HG03066 (cell line): ENCODE data around the gene C5.
"Not testable (repeated sequence)": the region's sequence is repeated elsewhere in the genome, so short reads cannot be mapped to it uniquely, and the experiment has no call there.

Experiments used
- ATAC-seq: cut with Tn5 transposase; IDR thresholded peaks from one replicate; pipeline ENCODE4 v1.9.1; 2021; ENCODE audit warnings: low read depth; ENCODE audit not compliant: unreplicated experiment

The C5 gene

GRCh38 chr9:121053544-121053943 is 3.5 kb upstream of the C5 start:
- no peak for ATAC-seq

DNA sequence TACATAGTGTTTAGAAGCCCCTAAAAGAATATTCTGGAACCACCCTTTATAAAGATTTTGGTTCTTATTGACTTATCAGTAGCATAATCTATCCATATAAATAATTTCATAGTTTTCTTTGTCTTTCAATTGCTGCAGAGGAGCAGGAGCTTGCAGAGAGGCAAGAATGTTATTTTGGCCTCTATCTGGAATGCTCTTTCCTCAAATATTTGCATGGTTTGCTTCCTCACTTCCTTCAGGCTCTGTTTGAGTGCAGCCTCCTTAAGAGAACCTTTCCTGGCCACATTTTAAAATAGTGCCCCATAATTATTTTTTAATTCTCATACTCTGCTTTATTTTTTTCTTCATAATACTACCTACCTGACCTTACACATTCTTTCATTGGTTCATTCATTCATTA is 1.5 kb downstream of the C5 start:
- ATAC-seq, result no peak

DNA sequence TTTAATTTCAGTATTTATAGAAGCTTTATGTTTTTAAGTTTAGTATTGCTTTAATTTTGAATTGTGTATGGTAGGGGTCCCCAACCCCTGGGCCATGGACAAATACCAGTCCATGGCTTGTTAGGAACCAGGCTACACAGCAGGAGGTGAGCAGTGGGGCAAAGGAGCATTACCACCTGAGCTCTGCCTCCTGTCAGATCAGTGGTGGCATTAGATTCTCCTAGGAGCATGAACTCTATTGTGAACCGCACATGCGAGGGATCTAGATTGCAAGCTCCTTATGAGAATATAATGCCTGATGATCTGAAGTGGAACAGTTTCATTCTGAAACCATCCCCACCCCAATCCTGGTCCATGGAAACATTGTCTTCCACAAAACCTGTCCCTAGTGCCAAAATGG is 1.9 kb downstream of the C5 start:
- no peak for ATAC-seq

GRCh38 chr9:121038804-121039203 is 11.3 kb downstream of the C5 start:
- no peak for ATAC-seq

- no peak for ATAC-seq
Observed at GRCh38 chr9:121038362-121038761, 11.7 kb downstream of the C5 start.

GRCh38 chr9:121035717-121036116 is 14.4 kb downstream of the C5 start:
- ATAC-seq, result not testable (repeated sequence)

DNA sequence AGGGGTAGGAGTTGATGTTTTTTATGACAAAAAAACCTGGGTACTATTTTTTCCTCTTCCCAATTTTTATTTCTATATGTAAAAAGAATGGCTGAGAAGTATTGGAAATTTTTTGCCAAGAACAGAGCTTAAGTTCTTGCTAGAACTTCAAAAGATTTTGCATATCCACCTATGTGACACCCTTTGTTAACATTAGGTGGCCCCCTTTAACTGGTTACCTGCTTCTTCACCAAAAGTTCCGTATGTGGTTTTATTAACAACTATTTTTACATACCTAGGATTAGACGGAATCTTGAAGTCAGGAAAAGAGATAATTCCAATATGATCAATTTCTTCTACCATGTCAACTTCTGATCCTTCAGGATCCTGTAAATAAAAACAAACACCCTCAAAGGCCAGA is 15.5 kb downstream of the C5 start:
- no peak for ATAC-seq

- ATAC-seq, result no peak
Observed at GRCh38 chr9:121029469-121029868, 20.6 kb downstream of the C5 start.

DNA sequence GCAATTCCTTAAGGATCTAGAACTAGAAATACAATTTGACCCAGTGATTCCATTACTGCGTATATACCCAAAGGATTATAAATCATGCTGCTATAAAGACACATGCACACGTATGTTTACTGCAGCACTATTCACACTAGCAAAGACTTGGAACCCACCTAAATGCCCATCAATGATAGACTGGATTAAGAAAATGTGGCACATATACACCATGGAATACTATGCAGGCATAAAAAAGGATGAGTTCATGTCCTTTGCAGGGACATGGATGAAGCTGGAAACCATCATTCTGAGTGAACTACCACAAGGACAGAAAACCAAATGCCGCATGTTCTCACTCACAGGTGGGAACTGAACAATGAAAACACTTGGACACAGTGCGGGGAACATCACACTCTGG is 21.8 kb downstream of the C5 start:
- ATAC-seq, result not testable (repeated sequence)

DNA sequence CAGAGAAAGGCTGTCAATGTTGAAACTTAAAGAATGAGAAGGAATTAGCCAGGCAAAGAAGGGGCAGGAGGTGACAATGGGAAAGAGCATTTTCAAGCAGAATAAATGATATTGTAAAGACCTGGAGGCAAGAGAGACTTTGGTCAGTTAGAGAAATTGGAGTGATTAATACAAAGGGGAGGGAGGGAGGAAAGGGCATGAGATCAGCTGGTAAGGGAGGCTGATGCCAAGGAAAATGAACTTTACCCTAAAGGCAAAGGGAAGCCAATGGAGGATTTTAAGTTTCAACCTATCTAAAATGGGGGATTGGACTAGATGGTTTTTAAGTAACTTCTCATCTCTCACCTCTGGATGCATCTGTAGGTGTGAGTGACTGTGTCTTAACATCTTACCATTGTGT is 23.3 kb downstream of the C5 start:
- no peak for ATAC-seq

GRCh38 chr9:121026260-121026691 is 23.8 kb downstream of the C5 start:
- ATAC-seq, result no peak

DNA sequence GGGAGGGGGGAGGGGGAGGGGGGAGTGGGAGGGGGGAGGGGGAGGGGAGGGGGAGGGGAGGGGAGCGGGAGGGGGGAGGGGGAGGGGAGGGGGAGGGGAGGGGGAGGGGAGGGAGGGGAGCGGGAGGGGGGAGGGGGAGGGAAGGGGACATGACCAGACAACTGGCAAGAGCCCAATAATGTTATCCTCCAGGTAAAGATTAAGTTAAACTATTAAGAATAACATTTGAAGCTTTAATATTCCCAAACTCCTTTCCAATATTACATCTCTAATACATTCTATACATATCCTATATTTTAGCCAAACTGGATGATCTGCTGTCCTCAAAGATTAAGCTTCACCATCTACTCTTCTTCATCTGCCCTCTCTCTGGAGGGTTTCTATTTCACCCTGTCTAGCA is 25.8 kb downstream of the C5 start:
- no peak for ATAC-seq

DNA sequence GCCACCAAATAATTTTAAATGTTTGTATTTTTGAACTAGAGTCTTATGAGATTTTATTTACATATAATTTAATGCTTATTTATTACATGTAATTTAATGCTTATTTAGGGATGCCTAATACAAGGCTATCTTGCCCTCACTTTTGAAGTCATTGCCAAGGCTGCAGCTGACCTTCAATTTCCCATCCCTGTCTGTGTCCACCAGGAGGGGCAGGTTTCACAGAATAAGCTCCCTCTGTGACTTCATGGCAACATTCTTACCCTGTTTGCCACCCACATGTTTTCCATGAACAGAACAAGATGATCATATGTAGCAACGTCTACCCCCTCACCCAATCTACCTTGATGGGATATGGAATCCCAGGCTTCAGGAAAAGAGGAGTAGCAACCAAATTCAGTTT is 27.0 kb downstream of the C5 start:
- ATAC-seq, result no peak

GRCh38 chr9:121021301-121021700 is 28.8 kb downstream of the C5 start:
- no peak for ATAC-seq

DNA sequence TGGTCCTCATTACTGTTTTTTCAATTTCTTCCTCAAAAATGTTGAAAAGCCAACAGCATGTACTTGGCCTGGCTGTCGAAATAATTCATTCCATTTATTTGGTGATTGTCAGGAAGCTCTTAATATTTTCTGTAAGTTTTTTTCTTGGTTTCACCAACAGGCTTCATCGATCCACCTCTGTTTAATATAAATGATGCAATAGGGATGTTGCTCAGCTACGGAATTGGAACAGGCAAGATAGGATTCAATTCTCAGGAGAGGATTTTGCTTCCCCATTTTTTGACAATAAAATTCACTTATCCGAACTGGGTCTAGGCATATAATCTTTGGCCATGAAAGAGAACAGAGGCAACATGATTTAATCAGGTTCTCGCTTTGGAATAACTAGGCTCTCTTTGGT is 30.8 kb downstream of the C5 start:
- no peak for ATAC-seq

DNA sequence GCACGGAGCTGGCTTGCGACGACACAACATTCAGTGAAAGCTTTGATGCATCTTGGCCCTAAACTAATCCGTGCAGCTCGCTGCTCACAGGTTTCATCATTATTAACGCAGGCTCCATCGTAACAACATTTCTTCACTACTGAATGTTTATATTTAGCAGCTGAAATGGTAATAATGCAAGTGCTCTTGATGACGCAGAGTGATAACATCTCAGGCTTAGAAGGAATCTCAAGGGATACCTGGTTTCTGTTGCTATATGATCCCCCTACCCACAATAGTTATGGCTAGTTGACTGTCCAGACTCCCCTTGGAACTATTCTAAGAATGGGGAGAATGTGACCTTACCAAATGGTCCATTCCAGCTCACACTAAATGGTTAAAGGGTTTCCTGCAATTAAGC is 36.2 kb downstream of the C5 start:
- ATAC-seq, result no peak

- no peak for ATAC-seq
Observed at GRCh38 chr9:121009650-121010049, 40.4 kb downstream of the C5 start.

DNA sequence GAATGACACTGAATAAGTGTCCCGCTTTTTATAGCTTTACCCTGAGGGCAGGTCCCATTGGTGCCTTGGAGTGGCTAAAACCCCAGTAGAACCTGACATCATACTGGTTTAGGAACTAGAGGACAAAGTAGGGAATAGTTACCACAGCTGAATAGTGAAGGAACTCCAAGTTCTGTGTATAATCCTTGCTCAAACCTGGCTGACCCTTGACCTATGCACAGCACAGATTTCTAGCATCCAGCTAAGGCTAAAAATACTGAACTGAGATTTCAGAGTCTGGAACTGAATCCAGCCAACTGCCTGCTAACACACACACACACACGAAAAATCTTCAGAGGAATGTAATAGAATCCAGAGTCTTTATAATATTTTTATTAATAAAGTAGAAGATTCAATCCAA is 50.8 kb downstream of the C5 start:
- no peak for ATAC-seq

- ATAC-seq, result no peak
Observed at GRCh38 chr9:120998111-120998510, 52.0 kb downstream of the C5 start.

DNA sequence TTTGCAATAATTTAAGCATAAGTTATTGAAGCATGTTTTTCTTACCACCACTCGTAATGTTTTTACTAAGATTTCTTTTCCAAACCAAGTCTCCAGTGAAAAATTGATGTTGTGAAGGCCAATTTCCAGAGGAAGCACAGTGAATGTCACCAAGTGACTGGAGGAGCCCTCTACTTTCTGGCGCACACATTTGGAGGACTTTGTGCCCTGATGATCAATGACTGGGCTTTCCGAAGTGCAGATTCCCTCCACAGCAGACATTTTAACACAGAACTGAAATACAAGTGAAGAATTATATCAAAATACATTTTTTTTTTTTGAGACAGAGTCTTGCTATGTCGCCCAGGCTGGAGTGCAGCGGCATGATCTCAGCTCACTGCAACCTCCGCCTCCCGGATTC is 52.6 kb downstream of the C5 start:
- ATAC-seq, result no peak

- no peak for ATAC-seq
Observed at GRCh38 chr9:120996409-120996808, 53.7 kb downstream of the C5 start.

DNA sequence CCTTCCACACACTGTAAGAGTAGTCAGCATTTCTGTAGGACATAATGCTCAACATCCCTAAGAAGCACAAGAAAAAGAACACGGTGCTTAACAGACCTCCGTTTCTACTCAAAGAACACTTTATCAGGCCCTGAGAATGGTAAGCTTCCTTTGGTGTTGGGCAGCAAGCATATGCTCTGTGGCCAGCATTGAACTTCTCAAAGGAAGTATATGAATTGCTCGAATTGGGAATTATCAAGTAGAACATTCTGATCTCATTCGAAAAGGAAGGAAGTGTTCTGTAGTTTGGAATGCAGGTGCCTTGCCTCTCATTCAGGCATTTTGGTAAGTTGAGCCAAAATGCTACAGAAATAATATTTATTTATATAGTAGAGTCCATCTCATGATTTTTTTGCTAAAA is 61.0 kb downstream of the C5 start:
- ATAC-seq, result no peak

DNA sequence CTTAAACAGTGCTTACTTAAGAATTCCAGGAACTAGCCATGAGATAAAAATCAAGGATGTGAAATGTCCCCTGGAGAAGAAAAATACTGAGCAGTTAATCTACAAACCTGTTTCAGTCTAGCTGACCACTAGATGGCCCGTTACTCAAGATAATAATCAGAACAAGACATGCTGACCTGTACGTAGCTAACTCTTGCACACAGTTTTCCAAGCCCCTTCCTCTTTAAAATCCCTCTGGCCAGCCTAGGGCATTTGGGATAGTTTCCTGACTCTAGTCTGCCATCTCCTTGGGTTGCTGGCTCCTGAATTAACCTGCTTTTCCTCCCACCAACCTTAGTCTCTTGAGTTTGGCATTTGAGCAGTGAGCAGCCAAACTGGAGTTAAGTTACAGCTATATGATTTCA is 64.3 kb downstream of the C5 start:
- ATAC-seq, result no peak
